Mesenteric fat pad (tissue), 1 donor: ENCODE results near the gene CTTNBP2. TPM values are rescaled to one million over a fixed set of nuclear protein-coding genes. Genes with fewer than 3 reads are reported as not detected.

Experiments used
- DNase-seq: peaks from one replicate; pipeline ENCODE4 v3.0.0-alpha.2; 2020; ENCODE audit warnings: low spot score
- total RNA-seq: library from RNA; stranded (reverse); fragmentation: NEBNext Ultra II Directional; extraction: Animal tissue kit (Norgen Biotek cat#: 25700); gene quantifications from one replicate; pipeline ENCODE4 v1.2.1, GENCODE V29; 2021
- donor health status: DM: yes; HTN: yes; CAD: no.

CTTNBP2 gene
- total RNA-seq, 1 donor from 2014 or later = 6.1 TPM

GRCh38 chr7:117690147-117690546, 183.1 kb downstream of the CTTNBP2 start:
- no peak for DNase-seq

- DNase-seq = no peak
Observed at GRCh38 chr7:117689406-117689805, 183.8 kb downstream of the CTTNBP2 start.

- DNase-seq = no peak
Observed at GRCh38 chr7:117688126-117688525, 185.1 kb downstream of the CTTNBP2 start.

GRCh38 chr7:117686311-117686935, 186.8 kb downstream of the CTTNBP2 start:
- no peak for DNase-seq

GRCh38 chr7:117685795-117686194, 187.4 kb downstream of the CTTNBP2 start:
- DNase-seq = no peak

- DNase-seq = no peak
Observed at GRCh38 chr7:117683430-117684175, 189.6 kb downstream of the CTTNBP2 start.

- DNase-seq = no peak
Observed at GRCh38 chr7:117682681-117683385, 190.4 kb downstream of the CTTNBP2 start.

- DNase-seq = no peak
Observed at GRCh38 chr7:117679120-117679519, 194.1 kb downstream of the CTTNBP2 start.

- DNase-seq = no peak
Observed at GRCh38 chr7:117675497-117676435, 197.5 kb downstream of the CTTNBP2 start.

- DNase-seq = no peak
Observed at GRCh38 chr7:117674617-117675016, 198.6 kb downstream of the CTTNBP2 start.

- DNase-seq = no peak
Observed at GRCh38 chr7:117673839-117674238, 199.4 kb downstream of the CTTNBP2 start.

GRCh38 chr7:117673367-117673766, 199.9 kb downstream of the CTTNBP2 start:
- DNase-seq = no peak

GRCh38 chr7:117672453-117672852, 200.8 kb downstream of the CTTNBP2 start:
- no peak for DNase-seq

GRCh38 chr7:117669818-117670217, 203.4 kb downstream of the CTTNBP2 start:
- DNase-seq = no peak

GRCh38 chr7:117667456-117667855, 205.8 kb downstream of the CTTNBP2 start:
- DNase-seq = no peak

- DNase-seq = no peak
Observed at GRCh38 chr7:117666689-117667088, 206.6 kb downstream of the CTTNBP2 start.

- no peak for DNase-seq
Observed at GRCh38 chr7:117666031-117666430, 207.2 kb downstream of the CTTNBP2 start.

GRCh38 chr7:117665368-117665767, 207.9 kb downstream of the CTTNBP2 start:
- DNase-seq = no peak

- no peak for DNase-seq
Observed at GRCh38 chr7:117664047-117664446, 209.2 kb downstream of the CTTNBP2 start.

- no peak for DNase-seq
Observed at GRCh38 chr7:117661328-117661727, 211.9 kb downstream of the CTTNBP2 start.
